ENCODE results near the gene PDCD2. TPM values are rescaled to one million over a fixed set of nuclear protein-coding genes. Genes with fewer than 3 reads are reported as not detected.

The PDCD2 gene
- total RNA-seq, 4 donors from 2014 or later: 46.7 to 56.0 (median 53.2) TPM

- intact Hi-C loops (cut with DNase I): loop anchor here (2.0 kb wide), 1 partner anchor 29 kb away; the partner anchor contains the start of gene PDCD2
These were observed 29.1 kb downstream of the PDCD2 start for GRCh38 chr6:170555305-170555704.

GRCh38 chr6:170554796-170555137 is 29.7 kb downstream of the PDCD2 start:
- Histone ChIP-seq H3K9me3 (no peaks in the 10 kb centered on the region), H3K36me3 (peaks cover 0 to 32% (median 26%) of the 10 kb centered on the region in 4 donors), H3K4me1 (peaks cover 36 to 63% (median 47%) of the 10 kb centered on the region in 4 donors), H3K27ac (replicated peaks in 1 of 4) (peak overlapping the region; percentile 86 to 93 (median 91)), H3K27me3 (no peaks in the 10 kb centered on the region), H3K4me3 (peak overlapping the region; percentile 82 to 92 (median 86))
- no peak for TF ChIP-seq CTCF (IDR thresholded peaks at IDR 0.05)
- no peak for TF ChIP-seq EP300 (IDR thresholded peaks at IDR 0.05)
- no peak for TF ChIP-seq POLR2AphosphoS5 (IDR thresholded peaks at IDR 0.05)
- no peak for TF ChIP-seq POLR2A (IDR thresholded peaks at IDR 0.05; ENCODE audit: low read depth)
- DNase-seq (ENCODE audit: extremely low spot score): no peak
- WGBS: 1% methylated on average over 7 of the region's 7 CpGs
- intact Hi-C loops (cut with DNase I): loop anchor here (2.0 to 5.0 kb wide), 2 partner anchors 30 to 802 kb away; partner anchors contain the start of genes DYNLT2, ERMARD and PDCD2

More at GRCh38 chr6:170555305-170555704, 29.1 kb downstream of the PDCD2 start:
- TF ChIP-seq CTCF (IDR thresholded peaks at IDR 0.05) (no peak), EP300 (IDR thresholded peaks at IDR 0.05) (no peak), POLR2A (IDR thresholded peaks at IDR 0.05; ENCODE audit: low read depth) (no peak), POLR2AphosphoS5 (IDR thresholded peaks at IDR 0.05) (no peak)
- no peaks in the 10 kb centered on the region for H3K27me3 ChIP-seq
- H3K36me3 ChIP-seq: peaks cover 0 to 35% (median 29%) of the 10 kb centered on the region in 4 donors
- WGBS: 43% methylated on average over 3 of the region's 3 CpGs
- peak overlapping the region; percentile 82 to 92 (median 86) for H3K4me3 ChIP-seq
- no peaks in the 10 kb centered on the region for H3K9me3 ChIP-seq
- peaks cover 31 to 57% (median 41%) of the 10 kb centered on the region in 4 donors for H3K4me1 ChIP-seq
- peak overlapping the region in 2 of 4 donors; percentile 86 to 93 for H3K27ac ChIP-seq (replicated peaks in 1 of 4)
- DNase-seq (ENCODE audit: extremely low spot score): no peak

- Histone ChIP-seq H3K27ac (replicated peaks in 1 of 4) (peak within 1 kb of the TSS; percentile 86 to 93 (median 91)), H3K9me3 (no peaks in the 10 kb centered on the region), H3K36me3 (peaks cover 0 to 34% (median 21%) of the 10 kb centered on the region in 4 donors), H3K27me3 (no peaks in the 10 kb centered on the region), H3K4me1 (peaks cover 42 to 68% (median 52%) of the 10 kb centered on the region in 4 donors), H3K4me3 (peak within 1 kb of the TSS; percentile 82 to 92 (median 86))
- TF ChIP-seq POLR2AphosphoS5 (IDR thresholded peaks at IDR 0.05): peak; percentile 91 to 99
- TF ChIP-seq CTCF (IDR thresholded peaks at IDR 0.05): peak in 1 of 3 experiments; percentile 11
- no peak for TF ChIP-seq POLR2A (IDR thresholded peaks at IDR 0.05; ENCODE audit: low read depth)
- TF ChIP-seq EP300 (IDR thresholded peaks at IDR 0.05): no peak
- DNase-seq (ENCODE audit: extremely low spot score): peak; percentile 98
- WGBS: under 1% methylated on average over 39 of the region's 51 CpGs
- intact Hi-C loops (cut with DNase I): loop anchor here (2.0 to 5.0 kb wide), 2 partner anchors 31 to 802 kb away; partner anchors contain the start of genes DYNLT2, ERMARD and PDCD2
These were observed 30.2 kb downstream of the PDCD2 start, which contains the start of gene TBP for GRCh38 chr6:170554013-170554795. Gene TBP (plus strand): TSS chr6:170554369. CDS start chr6:170557030, 2,661 bp downstream.

GRCh38 chr6:170553534-170554012 is 30.9 kb downstream of the PDCD2 start:
- no peak for DNase-seq (ENCODE audit: extremely low spot score)
- Histone ChIP-seq H3K9me3 (no peaks in the 10 kb centered on the region), H3K27me3 (no peaks in the 10 kb centered on the region), H3K36me3 (peaks cover 2 to 34% (median 19%) of the 10 kb centered on the region in 4 donors), H3K4me3 (peak overlapping the region; percentile 82 to 92 (median 86)), H3K4me1 (peaks cover 48 to 75% (median 58%) of the 10 kb centered on the region in 4 donors), H3K27ac (replicated peaks in 1 of 4) (peak overlapping the region; percentile 86 to 93 (median 91))
- under 1% methylated on average over 13 of the region's 13 CpGs for WGBS
- TF ChIP-seq POLR2AphosphoS5 (IDR thresholded peaks at IDR 0.05) (no peak), CTCF (IDR thresholded peaks at IDR 0.05) (no peak), POLR2A (IDR thresholded peaks at IDR 0.05; ENCODE audit: low read depth) (no peak), EP300 (IDR thresholded peaks at IDR 0.05) (no peak)
- intact Hi-C loops (cut with DNase I): loop anchor here (2.0 to 5.0 kb wide), 2 partner anchors 31 to 801 kb away; partner anchors contain the start of genes DYNLT2, ERMARD and PDCD2

Measured in esophagus muscularis mucosa (tissue), 4 donors.